ENCODE results near the gene ASIP.
A peak's percentile ranks its signal among the peaks of the same experiment; 100 is the strongest.

The ASIP gene

DNA sequence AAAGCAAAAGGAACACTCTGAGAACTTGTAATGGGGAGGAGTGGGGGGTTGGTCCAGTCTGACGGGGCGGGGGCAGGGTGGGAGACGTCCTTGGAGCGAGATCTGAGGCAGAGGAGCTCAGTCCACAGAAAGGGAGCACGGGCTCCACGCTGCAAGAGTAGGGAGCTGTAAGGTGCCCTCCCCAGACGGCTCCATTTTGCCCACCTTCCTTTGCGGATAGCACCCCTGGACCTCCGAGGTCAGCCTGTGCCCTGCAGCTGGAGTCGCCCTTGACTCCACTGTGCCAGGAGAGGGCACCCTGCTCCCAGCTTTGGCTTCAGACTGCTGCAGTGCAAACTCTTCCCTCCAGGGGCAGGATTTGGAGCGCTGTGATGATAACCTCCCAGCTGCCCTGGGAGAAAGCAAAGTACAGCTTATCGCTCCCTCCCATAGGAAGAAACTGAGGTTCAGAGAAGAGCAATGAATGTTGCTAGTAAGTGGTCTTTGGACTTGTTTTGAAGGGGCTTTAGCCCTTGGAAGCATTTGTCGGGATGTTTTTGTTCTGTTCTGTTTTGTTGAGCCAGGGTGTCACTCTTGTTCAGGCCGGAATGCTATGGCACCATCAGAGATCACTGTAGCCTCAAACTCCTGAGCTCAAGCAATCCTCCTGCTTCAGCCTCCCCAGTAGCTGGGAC is 71.5 kb downstream of the ASIP start:
- peak; percentile 92 for DNase-seq

DNA sequence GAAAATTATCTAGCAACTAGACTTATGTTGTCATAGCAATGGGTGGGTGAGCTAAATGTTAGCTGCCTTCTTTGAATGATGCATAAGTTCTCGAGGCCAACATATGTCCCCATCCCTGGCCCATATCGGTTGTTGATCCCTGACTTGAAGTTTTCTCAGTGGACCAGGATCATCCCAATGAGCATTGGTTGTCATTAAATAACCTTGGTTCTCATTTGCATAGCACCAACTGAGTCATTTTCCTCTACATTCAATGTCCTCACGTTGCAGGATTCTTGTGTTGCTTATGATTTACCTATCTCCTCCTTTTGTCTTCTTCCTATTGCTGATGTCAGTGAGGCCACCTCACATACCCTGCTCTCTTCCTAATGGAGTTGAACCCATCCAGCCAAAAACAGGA is 74.0 kb downstream of the ASIP start:
- no peak for DNase-seq

DNA sequence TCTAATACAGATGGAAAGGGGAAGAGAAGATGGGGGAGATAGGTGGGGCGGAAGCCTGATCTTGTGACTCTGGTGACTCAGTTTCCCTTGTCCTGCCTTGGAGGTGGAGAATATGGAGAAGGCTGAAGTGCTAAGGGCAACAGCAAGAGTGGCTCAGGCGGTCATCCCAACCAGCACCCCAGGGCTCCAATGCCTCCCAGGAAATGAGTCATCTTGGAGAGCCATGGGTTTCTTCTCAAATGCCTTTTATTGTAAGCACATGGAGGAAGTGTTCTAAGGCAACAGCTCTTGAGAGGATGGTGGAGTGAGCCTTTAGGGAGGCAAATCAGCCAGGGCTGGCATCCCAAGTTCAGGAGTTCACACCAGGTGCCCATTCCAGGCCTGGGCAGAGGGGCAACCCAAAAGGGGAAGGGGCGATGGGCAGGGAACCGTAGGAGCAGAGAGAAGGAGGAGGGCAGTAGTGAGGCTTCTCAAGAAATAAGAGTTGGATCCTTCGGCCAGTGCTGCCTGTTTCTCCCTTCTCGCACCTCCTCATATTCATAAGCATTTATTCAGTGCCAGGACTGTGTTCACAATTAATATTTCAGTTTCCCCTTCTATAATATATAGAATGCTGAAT is 75.1 kb downstream of the ASIP start:
- DNase-seq = no peak

Measured in activated CD4-positive, alpha-beta T cell treated with anti-CD3 and anti-CD28 coated beads, Interleukin-10, Interleukin-2, amounts not matched to agents 100 ng/mL and 50 ng/mL, durations not matched to agents 16 hours and 8 hours (primary cell).